ENCODE results near the gene GDF7.

Gene GDF7

DNA sequence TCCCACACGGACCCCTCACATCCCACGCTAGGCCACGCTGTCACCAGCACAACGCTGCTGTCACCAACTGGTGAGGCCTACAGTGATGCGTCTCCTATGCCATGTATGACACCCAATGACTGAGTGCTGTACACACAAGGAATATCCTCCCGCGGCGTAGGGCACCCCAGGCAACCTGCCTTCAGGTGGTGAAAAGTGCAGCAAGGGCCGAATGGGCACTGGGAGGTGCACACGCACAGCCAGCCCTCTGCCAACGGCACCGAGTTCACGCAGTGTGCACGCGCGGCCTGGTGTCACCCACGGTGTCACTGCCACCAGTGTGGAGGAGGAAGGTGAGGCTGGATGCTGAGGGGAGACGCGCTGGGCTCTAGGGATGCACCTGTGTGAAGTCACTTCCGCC, 20.5 kb upstream of the GDF7 start:
- DNase-seq = no peak

DNA sequence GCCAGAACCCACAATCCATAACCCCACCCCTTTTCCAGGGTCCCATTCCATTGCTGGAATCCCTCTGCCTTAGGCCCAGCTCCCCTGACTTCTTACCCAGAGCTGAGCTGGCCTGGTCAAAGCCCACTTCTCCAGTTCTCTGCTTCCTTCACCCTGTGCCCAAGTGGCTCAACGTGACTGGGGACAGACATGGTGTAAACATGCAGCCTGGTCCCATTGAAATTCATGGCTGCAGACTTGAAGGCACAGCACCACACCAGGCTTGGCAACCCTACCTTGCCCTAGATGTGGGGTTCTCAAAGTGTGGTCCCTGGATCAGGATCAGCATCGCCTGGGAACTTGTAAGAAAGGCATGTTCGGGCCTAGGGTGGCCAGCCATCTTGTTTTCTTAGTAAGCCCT, 19.7 kb upstream of the GDF7 start:
- DNase-seq = no peak

DNA sequence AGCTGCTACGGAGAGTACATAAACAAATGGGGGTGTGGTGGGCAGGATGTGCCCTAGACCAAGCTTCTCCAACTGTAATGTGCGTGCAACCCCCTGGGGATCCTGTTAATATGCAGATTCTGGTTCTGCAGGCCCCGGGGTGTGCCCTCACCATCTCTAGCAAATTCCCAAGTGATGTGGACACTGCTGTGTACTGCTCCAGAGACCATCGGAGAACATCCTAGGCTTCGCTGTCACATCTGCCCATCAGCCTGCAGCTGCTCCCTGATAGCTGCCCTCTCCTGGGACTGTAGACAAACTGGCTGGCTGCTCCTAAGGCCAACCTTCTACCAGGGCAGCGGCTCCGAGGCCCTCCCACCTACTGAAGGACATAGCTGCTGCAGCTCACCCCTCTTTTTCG, 19.2 kb upstream of the GDF7 start:
- no peak for DNase-seq

DNA sequence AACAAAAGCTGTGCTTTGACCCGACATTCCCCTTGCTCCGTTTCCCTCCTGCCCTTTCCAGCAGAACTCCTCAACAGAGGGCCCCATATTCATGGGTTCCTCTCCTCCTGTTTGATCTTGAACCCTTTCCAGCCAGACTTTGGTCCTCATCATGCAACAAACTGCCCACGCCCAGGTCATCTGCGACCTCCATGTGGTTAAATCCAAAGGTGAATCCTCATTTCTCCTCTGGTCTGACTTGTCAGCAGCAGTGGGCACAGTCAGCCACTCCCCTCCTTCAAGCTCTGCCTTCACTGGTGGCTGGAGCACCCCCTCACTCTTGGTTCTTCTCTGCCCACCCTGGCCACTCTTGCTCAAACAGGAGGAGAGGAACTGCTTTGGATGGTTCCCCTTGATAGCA, 18.7 kb upstream of the GDF7 start:
- no peak for DNase-seq

DNA sequence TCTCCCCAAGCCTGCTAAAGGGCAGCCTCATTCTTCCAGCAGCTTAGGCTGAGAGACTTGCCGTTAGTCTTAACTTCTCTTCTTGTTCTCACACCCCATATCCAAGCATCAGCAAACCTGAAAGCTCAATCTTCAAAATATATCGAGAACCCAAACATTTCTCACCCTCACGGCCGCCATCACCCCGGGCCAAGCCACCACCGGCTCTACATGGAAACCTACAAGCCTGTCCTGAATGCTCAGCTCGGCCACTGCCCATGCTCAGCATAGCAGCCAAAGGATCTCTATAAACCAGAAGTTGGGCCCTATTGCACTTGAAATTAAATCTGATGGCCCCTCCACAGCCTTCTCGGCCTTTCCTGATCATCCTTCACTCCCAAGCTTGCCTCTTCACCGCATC, 18.1 kb upstream of the GDF7 start:
- DNase-seq = no peak

DNA sequence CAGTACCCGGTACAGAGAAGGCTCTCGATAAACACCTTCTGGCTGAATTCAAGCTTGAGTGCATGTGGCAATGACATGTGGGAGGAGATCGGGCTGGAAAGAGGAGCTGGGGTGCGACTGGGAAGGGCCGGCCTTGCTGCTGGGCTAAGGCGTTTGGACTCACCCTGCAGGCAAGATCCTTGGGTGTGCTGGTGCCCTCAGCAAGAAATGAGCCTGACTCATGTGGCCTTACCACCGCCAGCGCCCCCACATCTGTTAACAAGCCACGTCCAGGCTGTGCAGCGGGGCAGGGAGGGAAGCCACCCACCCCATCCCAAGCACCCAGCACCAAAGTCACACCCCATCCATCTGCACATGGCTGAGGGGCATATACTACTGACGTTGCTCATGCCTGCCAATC, 17.4 kb upstream of the GDF7 start:
- DNase-seq = no peak

DNA sequence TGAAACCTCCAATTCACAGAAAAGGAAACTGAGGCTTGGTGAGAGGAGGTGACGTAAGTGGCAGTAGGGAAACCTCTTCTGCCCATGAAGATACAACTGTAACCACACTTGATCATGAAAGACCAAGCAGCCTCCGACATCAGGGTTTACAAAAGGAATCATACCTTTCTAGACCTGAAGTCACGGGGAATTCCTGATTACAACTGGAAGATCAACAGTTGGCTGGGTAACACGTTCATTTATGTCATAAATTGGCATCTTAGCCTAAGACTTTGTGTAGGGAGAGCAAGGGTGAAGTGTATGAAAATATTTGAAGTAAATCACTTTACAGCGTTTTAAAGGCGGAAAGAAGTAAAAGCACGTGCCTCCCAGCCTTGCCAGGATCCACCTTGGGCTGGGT, 17.0 kb upstream of the GDF7 start:
- no peak for DNase-seq

DNA sequence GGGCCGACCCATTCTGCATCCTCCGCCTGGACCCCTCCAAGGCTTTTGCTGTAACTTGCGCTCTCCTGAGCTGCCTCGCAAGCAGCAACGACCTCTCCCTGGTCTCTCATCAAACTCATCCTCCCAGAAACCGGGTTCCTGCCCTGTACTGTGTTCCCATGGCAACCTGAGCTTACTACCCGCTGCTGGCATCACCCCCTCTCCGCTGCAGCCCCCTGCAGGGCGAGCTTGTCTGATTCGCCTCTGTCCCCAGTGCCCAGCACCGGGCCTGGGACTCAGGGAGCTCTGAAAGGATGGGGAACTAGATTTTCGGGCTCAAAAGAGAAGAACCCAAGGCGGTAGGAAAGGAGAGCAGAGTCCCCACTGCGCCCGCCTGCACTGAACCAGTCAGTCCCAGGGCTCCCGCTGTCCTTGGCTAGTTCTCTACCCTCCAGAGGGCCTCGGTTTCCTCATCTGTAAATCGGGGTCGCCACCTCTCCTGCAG, 16.5 kb upstream of the GDF7 start:
- no peak for DNase-seq

DNA sequence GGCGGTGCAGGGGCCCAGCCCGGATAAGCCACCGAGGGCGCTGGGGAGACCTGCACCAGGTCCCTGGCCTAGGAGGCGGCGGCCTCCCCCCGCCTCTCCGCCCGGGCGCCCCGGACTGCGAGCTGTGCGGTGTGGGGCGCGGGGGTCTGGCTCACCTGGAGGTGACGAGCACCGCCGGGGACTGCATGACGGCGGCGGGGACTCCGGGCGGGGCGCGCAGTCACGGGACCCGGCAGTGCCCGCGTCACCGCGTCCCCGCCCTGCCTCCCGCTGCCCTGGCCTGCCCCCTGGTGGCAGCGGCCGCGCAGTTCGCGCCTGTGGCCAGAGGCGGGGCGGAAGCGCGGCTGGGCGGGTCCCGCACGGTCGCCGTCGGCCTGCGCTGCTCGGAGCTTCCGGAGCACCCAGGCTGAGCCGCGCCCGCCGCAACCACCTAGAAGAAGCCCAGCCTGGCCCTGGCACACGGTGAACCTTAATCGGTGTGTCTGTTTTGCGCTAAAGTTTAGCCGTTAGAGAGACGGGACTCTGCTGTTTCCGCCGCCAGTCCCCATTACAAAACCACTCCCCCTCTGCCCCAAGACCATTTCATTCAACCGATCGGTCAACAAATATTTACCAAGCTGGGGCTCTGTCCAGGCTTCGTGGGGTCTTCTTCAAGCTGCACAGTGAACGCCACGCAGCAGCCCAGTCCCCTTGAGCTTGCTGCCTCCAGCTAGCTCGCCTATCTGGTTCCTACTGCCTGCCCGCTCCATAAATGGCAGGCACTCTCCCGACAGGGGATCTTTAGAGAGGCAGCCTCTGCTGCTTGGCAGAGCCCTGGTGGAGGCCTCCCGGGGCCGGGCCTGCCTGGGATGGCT, 15.8 kb upstream of the GDF7 start, which contains the start of gene HS1BP3:
HS1BP3 (minus strand) TSS at position 222 of the 854 bp plus-strand sequence; CDS start at position 187, 35 bp downstream.
- peak; percentile 84 for DNase-seq

DNA sequence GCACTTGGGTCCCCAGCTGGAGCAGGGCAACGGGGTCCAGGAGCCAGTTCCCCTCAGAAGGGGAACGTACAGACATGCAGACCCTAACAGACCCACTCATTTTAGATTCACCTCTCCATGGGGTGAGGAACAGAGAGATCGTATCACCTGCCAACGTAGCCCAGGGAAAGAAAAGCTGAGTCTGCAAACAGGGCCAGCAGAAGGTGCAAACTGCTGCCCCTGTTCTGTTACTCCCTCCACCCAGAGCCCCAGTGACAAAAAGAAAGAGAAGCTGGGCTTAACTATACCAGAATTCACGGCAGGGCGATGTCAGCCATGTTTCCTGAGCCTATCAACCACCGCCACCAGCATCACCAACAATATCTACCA, 15.2 kb upstream of the GDF7 start:
- DNase-seq = no peak

DNA sequence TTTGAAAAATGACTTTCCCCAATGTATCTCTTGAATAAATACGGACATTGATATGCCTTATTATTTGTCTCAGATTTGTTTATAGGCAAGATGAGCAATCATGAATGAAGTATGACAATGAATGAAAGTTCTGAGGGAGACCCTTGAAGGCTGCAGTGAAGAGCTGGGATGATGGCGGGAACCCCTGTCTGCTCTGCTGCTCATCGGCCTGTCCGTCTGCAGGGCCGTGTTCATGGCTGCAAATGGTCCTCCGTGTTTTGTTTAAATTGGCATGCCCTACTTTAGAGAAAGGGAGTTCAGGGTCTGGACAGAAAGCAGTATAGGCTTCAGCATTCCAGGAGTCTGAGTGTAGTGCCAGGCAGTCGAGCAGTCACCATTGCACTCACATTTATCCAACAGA, 14.8 kb upstream of the GDF7 start:
- no peak for DNase-seq

DNA sequence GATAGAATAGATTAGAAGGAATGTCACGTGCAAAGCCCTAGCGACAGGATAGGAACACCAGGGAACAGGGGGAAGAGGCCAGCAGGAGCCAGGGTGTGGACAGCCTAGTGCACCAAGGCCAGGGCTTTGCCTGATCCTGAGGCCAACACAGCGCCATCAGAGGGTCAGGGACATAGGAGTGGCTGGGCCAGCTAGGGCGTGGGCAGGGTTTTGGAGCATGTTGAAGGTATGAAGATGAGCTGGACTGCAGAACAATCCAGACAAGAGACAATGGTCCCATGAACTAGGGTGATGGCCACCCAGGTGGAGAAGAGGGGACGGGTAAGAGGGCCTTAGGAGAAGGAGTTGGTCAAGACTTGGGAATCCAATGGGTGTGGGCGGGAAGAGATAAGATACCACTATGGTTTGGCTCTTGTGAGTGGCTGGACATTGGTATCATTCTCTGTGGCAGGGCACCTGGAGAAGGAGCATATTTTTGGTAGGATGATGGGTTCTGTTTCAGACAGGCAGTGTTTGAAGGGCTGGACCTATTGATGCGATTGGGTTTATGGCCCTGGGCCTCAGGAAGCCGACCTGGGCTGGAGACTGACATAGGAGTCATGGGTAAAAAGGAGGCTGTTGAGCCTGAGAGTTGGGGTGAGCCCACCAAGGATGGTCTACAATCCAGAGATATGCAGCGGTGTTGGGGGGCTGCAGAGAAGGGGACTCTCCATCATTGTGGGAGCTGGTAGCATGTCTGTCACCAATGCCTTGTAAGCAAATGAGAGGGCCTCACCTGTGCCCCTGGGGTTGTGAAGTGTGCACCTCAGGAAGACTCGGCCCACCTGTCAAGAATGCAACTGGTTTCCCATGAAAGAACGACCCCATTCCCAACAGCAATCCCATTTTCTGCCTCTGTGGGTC, 14.0 kb upstream of the GDF7 start:
- DNase-seq = no peak

DNA sequence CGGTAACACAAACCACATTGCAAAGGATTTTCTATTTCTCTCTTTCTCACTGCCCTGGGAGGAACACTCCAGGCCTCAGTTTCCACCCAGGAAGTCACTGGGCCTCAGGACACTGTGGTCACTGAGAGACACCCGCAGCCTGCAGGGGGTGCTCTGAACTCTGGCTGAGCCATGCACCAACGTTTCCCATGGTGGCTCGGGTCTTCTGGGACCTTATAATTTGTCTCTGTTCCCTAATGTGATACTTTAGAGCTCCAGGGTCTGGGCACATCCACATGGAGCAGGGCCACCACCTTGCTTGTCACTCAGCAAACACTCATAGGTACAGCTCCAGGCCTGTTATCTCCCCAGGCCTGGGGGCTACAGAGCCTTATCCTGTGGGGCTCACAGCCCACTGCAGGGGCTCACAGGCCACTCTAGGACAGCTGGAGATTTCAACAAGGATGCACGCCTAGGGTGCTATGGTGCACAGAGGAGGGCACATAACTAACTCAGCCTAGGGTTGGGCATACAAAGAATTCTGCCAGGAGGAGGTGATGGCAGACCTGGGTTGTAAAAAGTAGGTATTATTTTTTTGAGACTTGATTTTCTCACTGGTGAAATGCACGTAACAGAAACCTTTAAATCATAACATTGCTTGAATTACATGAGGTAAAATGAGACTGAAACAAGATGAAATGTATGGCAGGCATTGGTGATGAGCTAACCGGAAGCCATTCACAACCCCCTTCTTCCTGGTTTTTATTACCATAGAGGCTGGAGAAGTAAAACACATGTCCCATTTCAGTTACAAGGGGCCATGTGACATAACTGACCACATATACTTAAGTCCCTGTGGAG, 13.0 kb upstream of the GDF7 start:
- DNase-seq = no peak

DNA sequence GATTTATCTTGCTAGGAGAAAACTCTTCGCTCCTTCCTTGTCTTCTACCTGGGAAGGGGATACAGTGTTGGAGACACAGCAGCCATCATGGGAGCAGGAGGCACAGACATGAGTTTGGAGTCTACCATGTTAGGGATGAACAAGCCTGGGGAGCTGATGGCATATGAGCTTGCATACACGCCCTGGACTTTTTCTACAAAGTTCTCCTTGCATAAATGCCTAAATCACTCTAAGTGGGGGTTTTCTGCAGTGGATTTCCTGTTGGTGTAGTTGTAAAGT, 12.5 kb upstream of the GDF7 start:
- DNase-seq = no peak

DNA sequence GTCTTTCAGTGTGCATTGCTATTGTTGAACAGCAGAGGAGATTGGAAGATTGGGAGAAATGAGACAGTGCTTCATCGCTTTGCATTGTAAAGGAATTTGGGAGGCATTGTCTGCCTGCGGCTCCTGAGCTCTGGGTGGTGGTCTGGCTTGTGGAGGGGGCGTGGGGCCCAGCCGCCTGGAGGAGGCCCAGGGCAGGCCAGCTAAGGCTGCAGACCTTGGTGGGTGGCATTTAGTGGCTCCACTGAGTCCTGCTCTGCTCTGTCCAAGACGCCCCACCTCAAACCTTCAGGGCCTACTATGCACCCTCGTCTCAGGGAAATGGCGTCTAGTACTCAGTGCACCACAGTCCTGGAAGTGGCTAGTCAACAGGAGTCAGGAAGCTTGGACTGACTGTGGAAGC, 10.4 kb upstream of the GDF7 start:
- no peak for DNase-seq

DNA sequence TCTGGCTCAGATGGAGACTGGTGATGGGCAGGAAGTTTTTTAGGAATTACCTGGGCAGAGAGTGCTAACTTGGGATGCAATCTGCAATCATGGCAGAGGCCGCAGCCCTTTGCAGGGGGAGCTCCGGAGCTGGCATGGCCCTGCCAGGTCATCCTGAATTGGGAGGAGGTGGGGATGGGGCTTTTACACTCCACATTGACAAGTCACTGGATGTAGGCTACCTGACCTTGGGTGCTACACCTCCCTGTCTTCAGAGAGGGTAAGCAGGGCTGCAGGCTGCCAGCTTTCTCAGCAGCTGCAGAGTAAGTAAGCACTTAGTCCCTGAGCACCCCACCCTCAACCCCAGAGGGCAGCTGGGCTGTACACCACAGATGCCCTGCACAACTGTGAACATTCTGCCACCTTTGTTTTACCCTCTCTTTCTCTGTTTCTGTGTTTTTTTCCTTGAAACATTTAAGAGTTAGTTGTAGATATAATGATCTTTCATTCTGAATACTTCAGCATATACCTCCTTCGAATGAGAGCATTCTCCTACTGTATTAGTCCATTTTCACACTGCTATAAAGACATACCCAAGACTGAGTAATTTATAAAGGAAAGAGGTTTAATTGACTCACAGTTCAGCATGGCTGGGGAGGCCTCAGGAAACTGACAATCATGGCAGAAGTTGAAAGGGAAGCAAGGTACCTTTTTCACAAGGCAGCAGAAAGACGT, 9.3 kb upstream of the GDF7 start:
- DNase-seq = no peak

DNA sequence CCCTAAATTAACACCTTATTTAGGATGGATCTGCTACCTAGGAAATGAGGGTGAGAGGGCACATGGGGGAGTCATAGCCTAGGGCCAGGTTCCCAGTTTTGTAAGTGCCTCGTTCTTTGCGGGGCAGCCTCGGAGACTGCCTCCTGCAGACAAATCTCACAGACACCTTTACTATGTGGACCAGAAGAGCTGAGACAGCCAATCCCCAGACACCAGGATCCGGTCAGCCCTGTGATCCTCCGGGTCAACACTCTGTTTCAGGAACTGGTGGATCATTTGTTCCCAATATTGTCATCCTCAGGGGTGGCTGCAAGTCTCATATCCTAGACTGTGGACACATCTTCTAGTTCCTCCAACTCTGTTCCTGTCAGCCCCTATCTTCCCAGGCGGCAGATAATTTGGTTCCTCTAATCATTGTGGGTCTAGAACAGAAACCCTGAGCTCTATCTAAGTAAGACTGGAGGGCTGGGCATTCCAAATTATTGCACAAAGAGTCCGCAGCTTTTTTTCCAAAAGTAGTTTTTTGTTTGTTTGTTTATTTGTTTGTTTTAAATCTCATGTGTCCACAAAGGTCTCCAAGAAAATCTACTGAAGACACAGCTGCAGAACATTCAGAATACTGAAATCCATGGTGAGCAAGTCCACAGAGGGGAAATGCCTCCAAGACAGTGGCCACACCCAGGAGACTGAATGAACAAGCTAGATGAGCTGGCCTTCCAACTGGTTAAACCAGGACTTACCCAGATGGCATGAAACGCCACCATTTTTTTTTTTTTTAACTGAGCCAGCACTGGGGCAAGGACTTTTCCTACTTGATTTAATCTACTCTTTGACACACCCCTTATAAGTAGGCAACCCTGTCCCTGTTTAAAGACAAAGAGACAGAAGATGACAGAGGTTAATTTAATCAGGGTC, 6.2 kb upstream of the GDF7 start:
- no peak for DNase-seq

DNA sequence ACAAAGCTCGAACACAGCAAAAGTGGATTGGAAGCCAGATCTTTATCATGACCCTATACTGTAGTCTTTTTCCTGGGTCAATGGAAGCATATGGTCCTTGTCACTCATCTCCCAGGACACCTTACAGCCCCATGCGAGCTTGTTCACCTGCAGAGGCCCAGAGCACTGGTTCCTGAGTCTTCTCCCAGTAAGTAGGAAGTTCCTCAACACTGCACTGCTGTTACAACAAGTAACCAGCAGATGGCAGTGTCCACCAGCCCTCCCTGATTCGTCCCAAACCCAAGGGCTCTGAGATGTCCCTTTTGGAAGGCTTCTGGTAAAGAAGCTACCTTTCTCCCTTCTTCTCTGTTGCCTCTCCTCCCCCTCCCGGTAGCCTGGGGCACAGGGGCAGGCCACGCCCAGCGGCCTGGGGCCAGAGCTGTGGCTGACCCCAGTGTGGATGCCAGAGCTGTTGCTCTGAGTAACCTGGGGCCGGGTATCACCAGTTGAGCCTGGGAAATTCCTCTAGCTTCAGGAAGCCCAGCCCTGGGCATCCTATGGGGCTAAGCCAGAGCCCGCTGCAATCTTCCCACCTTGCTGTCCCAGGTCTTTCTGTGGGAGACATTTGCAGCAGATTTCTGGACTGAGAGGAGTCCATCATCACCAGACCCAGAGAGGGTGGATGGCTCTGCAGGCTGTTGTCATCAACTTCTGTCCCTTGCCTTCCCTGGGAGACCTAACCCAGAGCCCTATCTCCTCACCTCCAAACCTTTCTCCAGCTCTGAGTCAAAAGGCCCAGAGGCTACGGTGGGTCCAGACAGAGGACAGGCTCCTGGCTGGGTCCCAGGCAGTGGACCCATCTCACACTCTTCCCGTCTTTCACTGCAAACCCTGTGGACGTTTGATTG, 5.3 kb upstream of the GDF7 start:
- peak; percentile 45 for DNase-seq

DNA sequence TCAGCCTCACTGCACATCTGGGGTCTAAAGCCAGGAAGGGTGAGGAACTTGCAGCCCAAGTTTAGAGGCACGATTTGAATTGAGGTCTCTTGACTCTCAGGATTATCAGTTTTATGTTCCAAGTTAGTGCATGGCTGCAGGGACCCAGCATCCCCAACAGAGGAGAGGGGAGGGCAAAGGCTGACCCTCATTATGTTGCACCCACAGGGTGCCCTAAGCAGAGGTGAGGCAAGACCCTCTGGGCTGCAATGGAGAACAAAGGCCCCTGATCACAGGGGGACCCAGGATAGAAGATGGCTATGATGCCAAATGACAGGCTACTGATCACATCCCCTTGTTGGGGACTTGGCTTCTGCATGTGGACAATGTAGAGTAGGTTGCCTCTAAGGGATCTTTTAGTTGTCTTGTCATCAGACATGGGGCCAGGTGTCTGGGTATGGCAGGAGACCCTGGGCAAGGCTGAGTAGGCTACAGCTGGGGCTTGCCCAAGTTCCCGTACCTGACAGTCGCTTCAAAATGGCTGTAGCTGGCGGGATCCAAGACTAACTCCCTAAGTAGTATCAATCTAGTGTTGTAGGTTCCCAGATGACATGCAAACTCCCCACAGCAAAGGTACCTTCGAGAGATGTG, 4.5 kb upstream of the GDF7 start:
- DNase-seq = no peak

Data from activated CD4-positive, alpha-beta T cell treated with anti-CD3 and anti-CD28 coated beads for 1 hour (primary cell).